B cell (primary cell): ENCODE results near the gene SMYD2. TPM values are rescaled to one million over a fixed set of nuclear protein-coding genes. Genes with fewer than 3 reads are reported as not detected.

Source experiments
- ATAC-seq: fragments of 200-7000 bp; cut with Tn5 transposase; one replicate; pipeline ENCODE4 v1.10.0; 2021; ENCODE audit warnings: low read depth, mild to moderate bottlenecking, moderate number of reproducible peaks, moderate library complexity
- CTCF ChIA-PET: fragments of 350-600 bp; sonication (Branson Sonifier 250); formaldehyde crosslinking; loops from one replicate; lab custom pipeline; 2021; ENCODE audit warnings: antibody characterized with exemption, inconsistent platforms; lab: Charles Lee
- POLR2A ChIA-PET: fragments of 350-600 bp; sonication (Branson Sonifier 250); formaldehyde crosslinking; loops from one replicate; lab custom pipeline; 2021; ENCODE audit warnings: antibody characterized with exemption; lab: Charles Lee
- DNase-seq: peaks from one replicate; pipeline ENCODE4 v3.0.0; 2013
- H2AFZ ChIP-seq: 2 replicates; pipeline ENCODE4 v1.6.1; 2012; ENCODE audit warnings: mild to moderate bottlenecking, low read depth, low read length; ENCODE audit not compliant: insufficient read depth, poor library complexity, severe bottlenecking
- H3K27ac ChIP-seq, 2 donors: 1 replicate in 1 of 2; 2 replicates in 1 of 2; pipeline ENCODE4 v1.5.1; 2012 to 2013; ENCODE audit warnings: low read length in 2 of 2, mild to moderate bottlenecking in 2 of 2, moderate library complexity in 1 of 2
- H3K27me3 ChIP-seq, 4 experiments: fragments of 200-600 bp in 1 of 4; sonication (generic) in 1 of 4; replicated peaks in 1 of 4; 1 replicate in 2 of 4; 2 replicates in 2 of 4; pipeline versions ENCODE4 v1.6.1 to v1.7.0; 2013 to 2016; ENCODE audit warnings: low read length in 3 of 4, mild to moderate bottlenecking in 2 of 4, mixed read lengths in 1 of 4, moderate library complexity in 1 of 4; ENCODE audit not compliant: insufficient read depth in 4 of 4, control insufficient read depth in 3 of 4; ENCODE audit errors: control extremely low read depth in 1 of 4
- H3K36me3 ChIP-seq, 2 experiments: replicated peaks in 1 of 2; 1 replicate in 1 of 2; 2 replicates in 1 of 2; pipeline versions ENCODE4 v1.6.1 to v1.7.1; 2013; ENCODE audit warnings: low read length in 1 of 2; ENCODE audit not compliant: insufficient read depth in 2 of 2, control insufficient read depth in 1 of 2; ENCODE audit errors: control extremely low read depth in 1 of 2, extremely low read depth in 1 of 2
- H3K4me1 ChIP-seq, 2 donors: fragments of 200-600 bp in 1 of 2; sonication (generic) in 1 of 2; 1 replicate in 1 of 2; 2 replicates in 1 of 2; pipeline versions ENCODE4 v1.5.1 to v1.6.1; 2013 to 2017; ENCODE audit warnings: low read length in 2 of 2; ENCODE audit not compliant: control insufficient read depth in 2 of 2, insufficient read depth in 2 of 2
- H3K4me2 ChIP-seq: replicated peaks from 2 replicates; pipeline ENCODE3; 2012; ENCODE audit warnings: mild to moderate bottlenecking, low read depth, low read length; ENCODE audit not compliant: poor library complexity, severe bottlenecking
- H3K4me3 ChIP-seq, 5 experiments: fragments of 200-600 bp in 1 of 5; sonication (generic) in 1 of 5; 1 replicate in 3 of 5; 2 replicates in 2 of 5; pipeline versions ENCODE4 v1.5.1 to v1.7.0; 2011 to 2016; ENCODE audit warnings: low read length in 4 of 5, mild to moderate bottlenecking in 4 of 5, low read depth in 2 of 5, control low read depth in 1 of 5, moderate library complexity in 1 of 5; ENCODE audit not compliant: insufficient read depth in 1 of 5; ENCODE audit errors: control extremely low read depth in 1 of 5, extremely low read depth in 1 of 5
- H3K79me2 ChIP-seq: fragments of 200-600 bp; sonication (generic); one replicate; pipeline ENCODE4 v1.6.0; 2016; ENCODE audit warnings: low read length; ENCODE audit not compliant: control insufficient read depth, insufficient read depth
- H3K9ac ChIP-seq: fragments of 200-600 bp; sonication (generic); 2 replicates; pipeline ENCODE4 v1.6.1; 2017; ENCODE audit warnings: mild to moderate bottlenecking, low read length, moderate library complexity
- H3K9me3 ChIP-seq, 3 donors: one replicate each; pipeline versions ENCODE4 v1.6.1 to v1.7.1; 2013; ENCODE audit warnings: low read length in 2 of 3; ENCODE audit not compliant: control insufficient read depth in 2 of 3, insufficient read depth in 1 of 3; ENCODE audit errors: control extremely low read depth in 1 of 3
- H4K20me1 ChIP-seq: 2 replicates; pipeline ENCODE4 v1.6.0; 2012; ENCODE audit warnings: mild to moderate bottlenecking, low read length; ENCODE audit not compliant: insufficient read depth, control insufficient read depth, poor library complexity, severe bottlenecking
- H3K27ac Mint-ChIP-seq: one replicate; pipeline ENCODE4 v1.8.0; 2021; ENCODE audit warnings: mixed read lengths
- H3K27me3 Mint-ChIP-seq: one replicate; pipeline ENCODE4 v1.8.0; 2021; ENCODE audit warnings: mixed read lengths
- H3K4me1 Mint-ChIP-seq: one replicate; pipeline ENCODE4 v1.8.0; 2021; ENCODE audit warnings: mixed read lengths
- H3K4me3 Mint-ChIP-seq: one replicate; pipeline ENCODE4 v1.8.0; 2021; ENCODE audit warnings: mixed read lengths
- H3K9me3 Mint-ChIP-seq: one replicate; pipeline ENCODE4 v1.8.0; 2022; ENCODE audit warnings: mixed read lengths; ENCODE audit not compliant: insufficient read depth
- CTCF ChIP-seq: fragments of 200-600 bp; IDR thresholded peaks from one replicate; pipeline ENCODE4 v1.8.0; 2022; ENCODE audit warnings: antibody characterized with exemption, mild to moderate bottlenecking
- EZH2 ChIP-seq: IDR thresholded peaks from 2 replicates; pipeline ENCODE4 v1.6.1; 2012; ENCODE audit warnings: borderline replicate concordance, low read depth, mild to moderate bottlenecking, moderate library complexity, low read length; ENCODE audit not compliant: insufficient read depth, poor library complexity, severe bottlenecking
- WGBS: methylation state at CpG from one replicate; pipeline ENCODE4 v1.1.5; 2013; ENCODE audit warnings: missing lambda C conversion rate; ENCODE audit not compliant: insufficient coverage; 5-methylcytosine and 5-hydroxymethylcytosine counted together
- intact Hi-C: fragments of 100-400 bp; cut with micrococcal nuclease; formaldehyde crosslinking; loops from one replicate; pipeline ENCODE4 v1.10.0; 2022
- polyA plus RNA-seq: library from polyadenylated mRNA; depleted of rRNA; stranded (reverse); fragments of >200 nt; gene quantifications from 2 replicates; pipeline ENCODE4 v1.2.3, GENCODE V29; 2012
- total RNA-seq, 2 donors: library from RNA; stranded (reverse); fragments of 120-200 nt in 1 of 2; gene quantifications; 1 replicate in 1 of 2; 2 replicates in 1 of 2; pipeline versions ENCODE4 v1.2.3 to v1.2.4, GENCODE V29; 2013 to 2022

SMYD2 gene
- total and polyA plus RNA-seq, 2 donors (not counting 1 experiment from before 2014, with no cell fraction given), result 21.2 to 29.1 TPM

DNA sequence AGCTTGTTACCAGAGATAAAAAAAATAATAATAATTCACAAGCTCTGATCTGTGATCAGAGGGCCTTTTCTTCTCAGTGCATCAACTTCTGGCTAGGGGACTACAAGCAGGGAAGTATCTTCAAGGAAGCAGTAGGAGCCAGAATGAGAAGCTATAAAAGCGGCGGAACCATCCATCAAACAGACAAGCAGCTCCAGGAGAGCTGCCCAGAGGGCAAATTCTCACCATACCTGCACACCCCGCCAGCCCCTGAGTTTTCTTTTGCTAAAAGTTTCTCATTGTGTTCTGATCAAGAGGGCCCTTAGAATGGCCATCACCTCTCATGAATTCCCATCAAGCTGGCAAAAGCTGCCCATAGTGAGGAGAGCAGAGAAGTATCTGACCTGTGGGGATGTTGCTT lies 99.4 kb downstream of the SMYD2 start:
- Histone ChIP-seq H3K4me2 (no peak overlapping the region), H3K36me3 (no peaks in the 10 kb centered on the region)
- WGBS, result 81% methylated on average over 3 of the region's 3 CpGs

More for the DNA sequence above, 99.4 kb downstream of the SMYD2 start:
- no peaks in the 10 kb centered on the region for H4K20me1 ChIP-seq
- H3K9ac ChIP-seq, result no peak overlapping the region
- H3K27me3 ChIP-seq, result no peaks in the 10 kb centered on the region
- Mint-ChIP-seq H3K27me3 (no peaks in the 10 kb centered on the region), H3K27ac (no peak overlapping the region), H3K9me3 (no peaks in the 10 kb centered on the region), H3K4me1 (no peaks in the 10 kb centered on the region), H3K4me3 (no peak overlapping the region)
- no peak overlapping the region for H3K4me3 ChIP-seq
- no peaks in the 10 kb centered on the region for H3K4me1 ChIP-seq
- no peaks in the 10 kb centered on the region for H3K9me3 ChIP-seq
- H3K27ac ChIP-seq, result no peak overlapping the region
- H3K79me2 ChIP-seq, result no peaks in the 10 kb centered on the region
- CTCF ChIA-PET, result no interaction called here
- H2AFZ ChIP-seq, result no peak overlapping the region
- intact Hi-C loops, result no loop called here
- TF ChIP-seq EZH2, result no peak
- no peak for TF ChIP-seq CTCF
- POLR2A ChIA-PET, result no interaction called here
- DNase-seq, result no peak
- ATAC-seq, result no peak
